HepG2 (cell line): Measurements from ENCODE around the gene PEX3. TPM values are rescaled to one million over a fixed set of nuclear protein-coding genes. Genes with fewer than 3 reads are reported as not detected.

Experiments
- ATF7 ChIP-seq, 2 experiments: fragments of 450-650 bp in 1 of 2; sonication (generic) in 1 of 2; formaldehyde crosslinking in 1 of 2; IDR thresholded peaks; 2 replicates each; pipeline versions ENCODE4 v1.4.0 to v1.6.1; 2016 to 2020; ENCODE audit warnings: antibody characterized with exemption in 1 of 2, mild to moderate bottlenecking in 1 of 2, missing genetic modification reagents in 1 of 2
- CC2D1A ChIP-seq: sonication (generic); formaldehyde crosslinking; IDR thresholded peaks from 2 replicates; pipeline ENCODE4 v1.8.1; 2023; ENCODE audit warnings: mild to moderate bottlenecking, missing genetic modification reagents
- HNRNPUL1 ChIP-seq: fragments of 200-400 bp; formaldehyde crosslinking; IDR thresholded peaks from 2 replicates; pipeline ENCODE4 v1.6.1; 2017; ENCODE audit warnings: low read depth, mild to moderate bottlenecking, low read length, moderate library complexity
- KMT2B ChIP-seq: IDR thresholded peaks from 2 replicates; pipeline ENCODE4 v1.6.1; 2016; ENCODE audit warnings: missing genetic modification reagents, missing compliant biosample characterization
- MBD4 ChIP-seq: IDR thresholded peaks from 2 replicates; pipeline ENCODE4 v1.6.1; 2012; ENCODE audit warnings: low read length, inconsistent platforms, borderline replicate concordance
- MIXL1 ChIP-seq: IDR thresholded peaks from 2 replicates; pipeline ENCODE4 v1.6.1; 2016
- MTA1 ChIP-seq: sonication (generic); formaldehyde crosslinking; IDR thresholded peaks from 2 replicates; pipeline ENCODE4 v1.4.0; 2020; ENCODE audit warnings: missing genetic modification reagents, mild to moderate bottlenecking, borderline replicate concordance
- RFX1 ChIP-seq: fragments of 450-650 bp; IDR thresholded peaks from 2 replicates; pipeline ENCODE4 v1.6.1; 2017
- RFXANK ChIP-seq: IDR thresholded peaks from 2 replicates; pipeline ENCODE4 v1.6.1; 2016
- SMAD3 ChIP-seq: sonication (generic); formaldehyde crosslinking; IDR thresholded peaks from 2 replicates; pipeline ENCODE4 v1.4.0; 2020; ENCODE audit warnings: missing genetic modification reagents
- TCF7L2 ChIP-seq: IDR thresholded peaks from 2 replicates; pipeline ENCODE4 v1.6.1; 2011; ENCODE audit warnings: mild to moderate bottlenecking, low read depth, low read length, moderate library complexity
- ZFP1 ChIP-seq: IDR thresholded peaks from 2 replicates; pipeline ENCODE4 v1.6.1; 2016
- ZFY ChIP-seq: sonication (generic); formaldehyde crosslinking; IDR thresholded peaks from 2 replicates; pipeline ENCODE4 v1.4.0; 2020; ENCODE audit warnings: missing genetic modification reagents
- ZNF136 ChIP-seq: sonication (generic); formaldehyde crosslinking; IDR thresholded peaks from 2 replicates; pipeline ENCODE4 v1.8.1; 2022; ENCODE audit warnings: low read depth, mild to moderate bottlenecking, moderate library complexity, missing genetic modification reagents
- ZNF282 ChIP-seq: fragments of 450-650 bp; IDR thresholded peaks from 2 replicates; pipeline ENCODE4 v1.6.1; 2018; ENCODE audit not compliant: partially characterized antibody
- ZNF34 ChIP-seq: sonication (generic); formaldehyde crosslinking; IDR thresholded peaks from 2 replicates; pipeline ENCODE4 v1.4.0; 2020; ENCODE audit warnings: mild to moderate bottlenecking, missing genetic modification reagents, borderline replicate concordance
- ZNF382 ChIP-seq: sonication (generic); formaldehyde crosslinking; IDR thresholded peaks from 2 replicates; pipeline ENCODE4 v1.5.0; 2020; ENCODE audit warnings: missing genetic modification reagents, mild to moderate bottlenecking, borderline replicate concordance
- ZNF446 ChIP-seq: sonication (generic); formaldehyde crosslinking; IDR thresholded peaks from 2 replicates; pipeline ENCODE4 v1.5.0; 2020; ENCODE audit warnings: mild to moderate bottlenecking, missing genetic modification reagents
- ZSCAN25 ChIP-seq: sonication (generic); formaldehyde crosslinking; IDR thresholded peaks from 2 replicates; pipeline ENCODE4 v1.8.0; 2022; ENCODE audit warnings: mild to moderate bottlenecking, missing genetic modification reagents
- polyA plus RNA-seq, 8 experiments: library from polyadenylated mRNA; depleted of rRNA in 3 of 8; stranded (reverse) in 7 of 8; unstranded in 1 of 8; fragments of >200 nt; fragmentation: Illumina TruSeq in 4 of 8; extraction: Trizol in 4 of 8; gene quantifications; 2 replicates each; pipeline versions ENCODE4 v1.2.1 to v1.2.3, GENCODE V29; 2011 to 2016; ENCODE audit warnings: low read depth in 4 of 8, missing spikeins in 1 of 8, mixed read lengths in 1 of 8; ENCODE audit not compliant: insufficient read depth in 1 of 8
- total RNA-seq, 5 experiments: library from RNA; depleted of rRNA; stranded (reverse); fragments of >200 nt; fragmentation: Illumina TruSeq; extraction: Trizol; gene quantifications; 2 replicates each; pipeline ENCODE4 v1.2.3, GENCODE V29; 2016; ENCODE audit warnings: low read depth in 1 of 5
- TF ChIP-seq, protein P1 (sequence below): sonication (generic); formaldehyde crosslinking; IDR thresholded peaks from 2 replicates; pipeline ENCODE4 v1.8.1; 2023; ENCODE audit warnings: mild to moderate bottlenecking, moderate library complexity, missing genetic modification reagents
- TF ChIP-seq, protein P2 (sequence below): sonication (generic); formaldehyde crosslinking; IDR thresholded peaks from 2 replicates; pipeline ENCODE4 v1.4.0; 2020; ENCODE audit warnings: mild to moderate bottlenecking, missing genetic modification reagents
- TF ChIP-seq, protein P3 (sequence below): IDR thresholded peaks from 2 replicates; pipeline ENCODE4 v1.6.1; 2016; ENCODE audit warnings: low read depth, borderline replicate concordance
- TF ChIP-seq, protein P4 (sequence below): IDR thresholded peaks from 2 replicates; pipeline ENCODE4 v1.6.1; 2018; ENCODE audit warnings: missing genetic modification reagents
- TF ChIP-seq, protein P5 (sequence below): sonication (generic); formaldehyde crosslinking; IDR thresholded peaks from 2 replicates; pipeline ENCODE4 v1.4.0; 2020; ENCODE audit warnings: missing genetic modification reagents
- TF ChIP-seq, protein P6 (sequence below): sonication (generic); formaldehyde crosslinking; IDR thresholded peaks from 2 replicates; pipeline ENCODE4 v1.4.0; 2020; ENCODE audit warnings: low read depth, mild to moderate bottlenecking, missing genetic modification reagents

The PEX3 gene
- total and polyA plus RNA-seq, 2 of the 13 experiments (the other 11 are each of a cell fraction or from before 2014, with no cell fraction given): 30.9 to 40.8 TPM

DNA sequence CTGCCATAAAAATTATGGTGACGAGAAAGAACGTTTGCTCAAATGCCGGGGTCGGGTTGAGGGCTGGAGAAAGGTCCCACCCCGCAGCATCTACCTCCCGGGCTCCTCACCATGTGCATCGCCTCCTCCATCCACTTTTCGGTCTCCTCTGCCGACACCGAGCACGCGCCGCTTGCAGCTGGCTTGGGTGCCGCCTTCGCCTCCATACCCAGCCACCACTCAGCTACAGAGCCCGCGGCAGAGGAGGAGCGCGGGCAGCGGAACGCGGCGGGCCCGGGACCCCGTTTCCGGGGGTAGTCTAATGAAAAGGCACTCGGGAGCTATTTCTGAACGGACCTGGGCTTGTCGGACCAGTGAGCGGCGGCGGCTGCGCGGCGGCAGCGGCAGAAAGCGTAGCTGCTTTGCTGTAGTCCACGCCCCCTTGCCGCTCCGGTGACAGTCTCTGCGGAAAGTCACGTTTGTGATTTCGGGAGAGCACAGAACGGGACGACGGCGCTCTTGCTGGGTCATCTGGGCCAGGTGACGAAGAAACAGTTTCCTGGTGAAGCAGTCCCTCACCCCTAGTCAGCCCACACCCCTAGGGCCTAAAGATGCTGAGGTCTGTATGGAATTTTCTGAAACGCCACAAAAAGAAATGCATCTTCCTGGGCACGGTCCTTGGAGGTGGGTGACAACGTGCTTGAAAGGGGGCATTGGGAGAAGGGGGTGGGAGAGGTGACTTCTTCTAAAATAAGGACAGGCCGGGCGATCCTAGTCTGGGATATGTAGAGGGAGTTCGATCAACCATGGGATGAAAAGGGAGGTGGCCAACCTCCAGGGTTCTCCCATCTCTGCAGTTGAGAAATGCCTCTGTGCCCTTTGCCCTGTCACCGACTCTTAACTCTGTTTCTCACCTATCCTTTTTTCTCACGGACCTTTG lies at the start of gene PEX3, which contains the start of gene ADAT2 (continued):
- TF ChIP-seq ZFP1 (CRISPR knock-in tag) (peak; percentile 98), TCF7L2 (no peak), SMAD3 (CRISPR knock-in tag) (peak; percentile 100), ZNF446 (CRISPR knock-in tag) (peak; percentile 91; the same call in 1 of the 2 replicates), HNRNPUL1 (peak; percentile 92; the same call in 1 of the 2 replicates), RFX1 (no peak), MTA1 (peak; percentile 98; the same call in 1 of the 2 replicates), KMT2B (CRISPR knock-in tag) (peak; percentile 100), ZFY (peak; percentile 81), MIXL1 (CRISPR knock-in tag) (peak; percentile 99), RFXANK (CRISPR knock-in tag) (peak; percentile 96), ZNF282 (no peak), CC2D1A (CRISPR knock-in tag) (no peak), ZSCAN25 (CRISPR knock-in tag) (0 out of 2 replicates have a peak, but pooled peaks have one; percentile 69), MBD4 (no peak), ZNF136 (CRISPR knock-in tag) (0 out of 2 replicates have a peak, but pooled peaks have one; percentile 39), ZNF382 (no peak), ATF7 (IDR thresholded peaks at IDR 0.05) (no peak), ATF7 (CRISPR knock-in tag; IDR thresholded peaks at IDR 0.05) (peak; percentile 86; the same call in 1 of the 2 replicates), ZNF34 (CRISPR knock-in tag) (peak; percentile 96; the same call in 1 of the 2 replicates)
- TF ChIP-seq, protein P1, sequence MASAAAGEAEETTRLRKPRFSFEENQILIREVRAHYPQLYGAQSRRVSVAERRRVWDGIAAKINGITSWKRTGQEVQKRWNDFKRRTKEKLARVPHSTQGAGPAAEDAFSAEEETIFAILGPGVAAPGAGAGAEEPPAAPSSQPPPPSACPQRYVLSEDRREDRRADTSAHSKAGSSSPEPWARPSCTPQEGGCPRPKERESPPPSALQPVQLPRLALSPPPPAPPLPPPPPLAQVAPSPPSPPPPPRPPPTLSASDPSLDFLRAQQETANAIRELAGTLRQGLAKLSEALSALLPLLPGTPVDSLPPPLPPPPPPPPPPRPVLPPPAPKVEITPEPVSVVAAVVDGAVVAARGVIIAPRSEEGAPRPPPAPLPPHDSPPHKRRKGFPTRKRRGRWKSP (CRISPR knock-in tag): peak; percentile 98
- TF ChIP-seq, protein P2, sequence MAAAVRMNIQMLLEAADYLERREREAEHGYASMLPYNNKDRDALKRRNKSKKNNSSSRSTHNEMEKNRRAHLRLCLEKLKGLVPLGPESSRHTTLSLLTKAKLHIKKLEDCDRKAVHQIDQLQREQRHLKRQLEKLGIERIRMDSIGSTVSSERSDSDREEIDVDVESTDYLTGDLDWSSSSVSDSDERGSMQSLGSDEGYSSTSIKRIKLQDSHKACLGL: peak; percentile 84
- TF ChIP-seq, protein P3, sequence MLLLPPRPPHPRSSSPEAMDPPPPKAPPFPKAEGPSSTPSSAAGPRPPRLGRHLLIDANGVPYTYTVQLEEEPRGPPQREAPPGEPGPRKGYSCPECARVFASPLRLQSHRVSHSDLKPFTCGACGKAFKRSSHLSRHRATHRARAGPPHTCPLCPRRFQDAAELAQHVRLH (CRISPR knock-in tag): peak; percentile 100
- TF ChIP-seq, protein P4, sequence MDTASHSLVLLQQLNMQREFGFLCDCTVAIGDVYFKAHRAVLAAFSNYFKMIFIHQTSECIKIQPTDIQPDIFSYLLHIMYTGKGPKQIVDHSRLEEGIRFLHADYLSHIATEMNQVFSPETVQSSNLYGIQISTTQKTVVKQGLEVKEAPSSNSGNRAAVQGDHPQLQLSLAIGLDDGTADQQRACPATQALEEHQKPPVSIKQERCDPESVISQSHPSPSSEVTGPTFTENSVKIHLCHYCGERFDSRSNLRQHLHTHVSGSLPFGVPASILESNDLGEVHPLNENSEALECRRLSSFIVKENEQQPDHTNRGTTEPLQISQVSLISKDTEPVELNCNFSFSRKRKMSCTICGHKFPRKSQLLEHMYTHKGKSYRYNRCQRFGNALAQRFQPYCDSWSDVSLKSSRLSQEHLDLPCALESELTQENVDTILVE (CRISPR knock-in tag): peak; percentile 99
- TF ChIP-seq, protein P5, sequence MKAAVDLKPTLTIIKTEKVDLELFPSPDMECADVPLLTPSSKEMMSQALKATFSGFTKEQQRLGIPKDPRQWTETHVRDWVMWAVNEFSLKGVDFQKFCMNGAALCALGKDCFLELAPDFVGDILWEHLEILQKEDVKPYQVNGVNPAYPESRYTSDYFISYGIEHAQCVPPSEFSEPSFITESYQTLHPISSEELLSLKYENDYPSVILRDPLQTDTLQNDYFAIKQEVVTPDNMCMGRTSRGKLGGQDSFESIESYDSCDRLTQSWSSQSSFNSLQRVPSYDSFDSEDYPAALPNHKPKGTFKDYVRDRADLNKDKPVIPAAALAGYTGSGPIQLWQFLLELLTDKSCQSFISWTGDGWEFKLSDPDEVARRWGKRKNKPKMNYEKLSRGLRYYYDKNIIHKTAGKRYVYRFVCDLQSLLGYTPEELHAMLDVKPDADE (CRISPR knock-in tag): peak; percentile 86
- TF ChIP-seq, protein P6, sequence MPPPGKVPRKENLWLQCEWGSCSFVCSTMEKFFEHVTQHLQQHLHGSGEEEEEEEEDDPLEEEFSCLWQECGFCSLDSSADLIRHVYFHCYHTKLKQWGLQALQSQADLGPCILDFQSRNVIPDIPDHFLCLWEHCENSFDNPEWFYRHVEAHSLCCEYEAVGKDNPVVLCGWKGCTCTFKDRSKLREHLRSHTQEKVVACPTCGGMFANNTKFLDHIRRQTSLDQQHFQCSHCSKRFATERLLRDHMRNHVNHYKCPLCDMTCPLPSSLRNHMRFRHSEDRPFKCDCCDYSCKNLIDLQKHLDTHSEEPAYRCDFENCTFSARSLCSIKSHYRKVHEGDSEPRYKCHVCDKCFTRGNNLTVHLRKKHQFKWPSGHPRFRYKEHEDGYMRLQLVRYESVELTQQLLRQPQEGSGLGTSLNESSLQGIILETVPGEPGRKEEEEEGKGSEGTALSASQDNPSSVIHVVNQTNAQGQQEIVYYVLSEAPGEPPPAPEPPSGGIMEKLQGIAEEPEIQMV (CRISPR knock-in tag): peak; percentile 85
